ENCODE data around the gene IRF2.

The IRF2 gene

GRCh38 chr4:184475096-184475461 is 729 bp upstream of the IRF2 start:
- TF ChIP-seq CTCF (IDR thresholded peaks at IDR 0.05; ENCODE audit: low read depth, low read length), result no peak
- peak overlapping the region; percentile 75 for H3K4me3 ChIP-seq (ENCODE audit: low read depth, low read length)

GRCh38 chr4:184473499-184474262 is 669 bp downstream of the IRF2 start:
- no peak for TF ChIP-seq CTCF (IDR thresholded peaks at IDR 0.05; ENCODE audit: low read depth, low read length)

GRCh38 chr4:184472614-184473498 is 1.5 kb downstream of the IRF2 start:
- no peak for TF ChIP-seq CTCF (IDR thresholded peaks at IDR 0.05; ENCODE audit: low read depth, low read length)
- peak overlapping the region; percentile 96 for H3K4me3 ChIP-seq (ENCODE audit: low read depth, low read length)

More at GRCh38 chr4:184473499-184474262, 669 bp downstream of the IRF2 start:
- H3K4me3 ChIP-seq (ENCODE audit: low read depth, low read length), result peak overlapping the region; percentile 96

- H3K4me3 ChIP-seq (ENCODE audit: low read depth, low read length), result peak overlapping the region; percentile 96
- TF ChIP-seq CTCF (IDR thresholded peaks at IDR 0.05; ENCODE audit: low read depth, low read length), result no peak
Observed at GRCh38 chr4:184471881-184472613, 2.3 kb downstream of the IRF2 start.

GRCh38 chr4:184470785-184471110 is 3.6 kb downstream of the IRF2 start:
- TF ChIP-seq CTCF (IDR thresholded peaks at IDR 0.05; ENCODE audit: low read depth, low read length), result no peak
- no peak overlapping the region for H3K4me3 ChIP-seq (ENCODE audit: low read depth, low read length)

GRCh38 chr4:184466634-184467033 is 7.7 kb downstream of the IRF2 start:
- TF ChIP-seq CTCF (IDR thresholded peaks at IDR 0.05; ENCODE audit: low read depth, low read length), result no peak
- H3K4me3 ChIP-seq (ENCODE audit: low read depth, low read length), result no peak overlapping the region

All from WI38 (cell line).